GM19351 (cell line): ENCODE measurements around the gene PARVB.
"Not testable (repeated sequence)": the region's sequence is repeated elsewhere in the genome, so short reads cannot be mapped to it uniquely, and the experiment has no call there.

Source experiments
- ATAC-seq: cut with Tn5 transposase; IDR thresholded peaks from one replicate; pipeline ENCODE4 v1.9.1; 2021; ENCODE audit warnings: mild to moderate bottlenecking, moderate library complexity; ENCODE audit not compliant: unreplicated experiment

The PARVB gene

DNA sequence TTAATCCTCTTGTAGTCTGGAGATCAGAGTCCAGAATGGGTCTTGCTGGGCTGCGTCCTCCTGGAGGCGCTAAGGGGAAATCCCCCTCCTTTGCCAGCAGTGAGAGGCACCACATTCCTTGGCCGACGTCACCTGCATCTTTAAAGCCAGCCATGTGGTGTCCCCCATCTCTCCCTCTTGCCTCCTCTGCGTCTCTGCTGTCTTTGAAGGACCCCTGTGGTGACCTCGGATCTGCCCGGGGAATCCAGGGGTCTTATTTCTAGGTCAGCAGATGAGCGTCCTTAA lies 27.2 kb upstream of the PARVB start:
- no peak for ATAC-seq

- ATAC-seq: no peak
Measured at GRCh38 chr22:43998679-43999264, 25.3 kb upstream of the PARVB start.

GRCh38 chr22:43999378-43999777 lies 24.7 kb upstream of the PARVB start:
- no peak for ATAC-seq

DNA sequence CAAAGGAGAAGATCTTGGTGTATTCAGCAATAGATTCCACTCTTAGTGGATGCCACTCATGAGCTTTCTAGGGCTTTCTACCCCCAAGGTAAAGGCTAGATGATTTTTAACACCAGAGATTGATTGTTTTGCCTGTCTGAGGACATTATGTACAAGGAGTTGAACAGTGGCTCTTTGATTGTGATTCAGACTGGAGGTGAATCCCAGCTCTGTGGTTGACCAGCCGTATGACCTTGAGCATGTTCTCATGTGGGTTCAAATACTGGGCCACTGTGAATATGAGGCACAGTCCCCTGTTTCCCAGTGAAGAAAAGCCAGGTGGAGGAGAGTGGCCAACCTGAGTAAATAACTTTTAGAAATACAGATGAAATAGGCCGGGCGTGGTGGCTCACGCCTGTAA lies 24.0 kb upstream of the PARVB start:
- no peak for ATAC-seq

DNA sequence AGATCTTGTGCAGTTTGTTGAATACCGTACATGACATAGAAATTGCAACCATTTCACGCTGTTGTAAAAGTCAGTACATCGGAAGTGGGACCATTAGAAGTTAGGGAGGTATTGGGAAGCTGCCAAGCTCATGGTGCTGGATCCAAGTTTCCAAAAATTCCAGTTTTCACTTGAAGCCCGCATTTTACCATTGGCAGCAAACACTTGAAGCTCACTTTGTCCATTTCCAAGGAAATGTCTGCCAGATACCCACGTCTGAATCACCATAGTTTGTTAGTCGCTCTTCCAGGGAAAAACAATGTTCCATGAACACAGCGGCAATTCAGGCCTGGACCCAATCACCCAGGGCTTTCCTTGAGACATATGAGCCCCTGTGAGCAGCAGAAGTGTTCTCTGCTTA lies 22.6 kb upstream of the PARVB start:
- ATAC-seq: no peak

GRCh38 chr22:44002324-44002723 lies 21.8 kb upstream of the PARVB start:
- ATAC-seq: no peak

DNA sequence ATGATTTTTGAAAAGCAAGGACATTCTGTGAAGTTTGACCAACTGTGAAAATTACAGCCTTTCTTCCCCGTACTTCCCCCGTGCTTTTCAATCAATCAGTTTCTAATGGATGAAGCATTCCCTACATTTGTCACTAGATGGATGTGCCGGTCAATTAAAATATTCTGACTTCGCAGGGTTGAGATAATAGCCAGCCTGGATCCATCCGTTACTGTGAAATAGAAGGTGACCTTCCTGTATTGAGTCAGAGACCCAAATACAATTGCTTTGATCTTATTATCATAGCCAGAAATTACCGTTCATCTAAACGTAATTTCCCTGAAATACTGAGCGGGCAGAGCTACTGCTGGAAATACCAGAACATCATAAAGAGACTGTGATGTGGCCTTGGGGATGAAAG lies 21.1 kb upstream of the PARVB start:
- no peak for ATAC-seq

DNA sequence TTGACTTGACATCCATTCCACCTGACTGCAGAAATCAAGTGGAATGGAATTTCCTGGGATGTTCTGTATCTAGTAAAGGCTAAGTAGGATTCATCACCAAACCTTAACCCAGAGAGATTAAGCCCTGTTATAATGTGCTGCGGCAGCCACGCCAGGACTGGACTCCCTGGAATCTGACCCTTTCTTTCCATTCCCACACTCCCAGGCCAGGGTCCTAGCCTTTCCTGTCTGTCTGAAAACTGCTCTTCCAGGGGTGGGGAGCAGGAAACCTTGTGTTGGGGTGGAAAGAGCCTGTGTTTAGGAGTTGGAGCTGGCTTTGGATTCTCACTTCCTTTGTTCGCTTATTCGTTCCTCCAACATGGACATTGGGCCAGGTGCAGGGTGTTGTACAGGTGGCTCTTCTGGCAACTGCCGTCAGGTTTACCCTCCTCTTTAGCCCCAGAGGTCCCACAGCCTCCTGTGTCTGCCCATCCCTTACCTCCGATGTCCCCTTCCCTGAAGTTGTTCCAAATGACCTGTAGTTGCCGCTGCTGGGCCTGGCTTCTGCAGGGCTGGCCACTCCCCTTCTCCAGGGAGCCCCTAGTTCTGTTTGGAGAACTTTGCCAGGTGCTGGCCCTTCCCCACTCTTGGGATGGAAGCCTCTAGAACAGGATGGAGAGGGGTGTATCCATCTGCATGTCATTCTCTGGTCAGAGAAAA lies 20.5 kb upstream of the PARVB start:
- no peak for ATAC-seq

- no peak for ATAC-seq
Measured at GRCh38 chr22:44004104-44004460, 20.0 kb upstream of the PARVB start.

GRCh38 chr22:44005524-44005923 lies 18.6 kb upstream of the PARVB start:
- no peak for ATAC-seq

DNA sequence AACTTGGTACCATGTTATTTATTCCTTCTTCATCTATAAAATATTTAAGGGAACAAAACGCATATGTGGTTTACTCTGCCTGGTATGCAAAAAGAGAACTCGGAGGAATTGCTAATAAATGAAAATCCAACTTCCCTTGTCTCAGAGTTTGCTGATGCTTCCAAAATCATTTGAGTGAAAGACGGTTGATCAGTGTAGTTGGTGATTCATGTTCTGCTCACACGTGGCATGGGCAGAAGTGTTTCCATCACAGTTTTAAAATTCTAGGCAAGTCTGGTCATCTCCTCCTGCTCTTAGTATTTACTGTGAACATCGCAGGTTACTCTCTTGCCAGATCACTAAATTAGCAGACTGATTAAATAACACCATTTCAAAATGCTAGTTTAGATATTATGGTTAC lies 11.9 kb upstream of the PARVB start:
- ATAC-seq: no peak

GRCh38 chr22:44012591-44012990 lies 11.5 kb upstream of the PARVB start:
- no peak for ATAC-seq

- ATAC-seq: no peak
Measured at GRCh38 chr22:44014241-44014640, 9.9 kb upstream of the PARVB start.

GRCh38 chr22:44016586-44016985 lies 7.5 kb upstream of the PARVB start:
- ATAC-seq: not testable (repeated sequence)

GRCh38 chr22:44018594-44018993 lies 5.5 kb upstream of the PARVB start:
- ATAC-seq: no peak

DNA sequence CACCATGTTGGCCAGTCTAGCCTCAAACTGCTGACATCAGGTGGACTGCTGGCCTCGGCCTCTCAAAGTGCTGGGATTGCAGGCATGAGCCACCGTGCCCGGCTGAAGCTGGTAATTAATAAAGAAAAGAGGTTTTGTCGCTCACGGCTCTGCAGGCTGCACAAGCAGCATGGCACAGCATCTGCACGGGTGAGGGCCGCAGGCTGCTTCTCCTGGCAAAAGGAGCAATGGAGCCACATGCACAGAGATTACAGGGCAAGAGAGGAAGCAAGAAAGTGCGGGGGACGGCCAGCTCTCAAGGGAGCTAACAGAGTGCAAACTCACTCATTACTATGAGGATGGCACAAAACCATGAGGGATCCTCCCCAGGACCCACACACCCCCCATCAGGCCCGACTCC lies 4.7 kb upstream of the PARVB start:
- ATAC-seq: no peak

DNA sequence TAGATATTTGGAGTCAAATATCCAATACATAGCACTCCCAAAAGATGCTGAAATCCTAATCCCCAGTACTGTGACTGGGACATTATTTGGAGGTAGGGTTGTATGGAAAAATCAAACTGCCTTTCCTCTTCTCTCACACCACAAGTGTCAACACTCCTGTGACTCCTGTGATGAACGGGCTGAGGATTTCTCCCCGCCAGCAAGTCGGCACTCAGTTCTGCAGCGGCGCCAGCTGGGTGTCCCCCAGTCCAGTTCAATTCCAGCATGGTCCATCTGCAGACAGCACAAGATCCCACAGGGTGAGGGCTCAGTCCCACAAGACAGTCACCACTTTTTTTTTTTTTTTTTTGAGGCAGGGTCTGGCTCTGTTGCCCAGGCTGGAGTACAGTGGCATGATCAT lies 4.3 kb upstream of the PARVB start:
- no peak for ATAC-seq

DNA sequence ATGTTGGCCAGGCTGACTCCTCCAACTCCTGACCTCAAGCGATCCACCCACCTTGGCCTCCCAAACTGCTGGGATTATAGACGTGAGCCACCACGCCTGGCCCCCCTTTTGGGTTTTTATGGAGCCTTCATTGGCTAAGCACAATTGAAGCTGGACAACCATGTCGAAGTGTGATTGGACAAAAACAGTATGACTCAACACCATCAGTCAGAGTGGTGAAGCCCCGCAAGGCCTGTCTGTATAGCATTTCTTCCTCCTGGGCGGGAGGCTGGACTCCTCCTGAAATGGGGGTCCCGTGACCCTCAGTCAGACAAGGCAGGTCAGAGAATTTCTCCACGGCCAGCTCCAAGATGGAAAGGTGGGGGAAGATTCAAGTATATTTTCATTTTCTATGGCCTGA lies 3.1 kb upstream of the PARVB start:
- ATAC-seq: no peak

GRCh38 chr22:44023404-44024287 lies 456 bp upstream of the PARVB start:
- no peak for ATAC-seq

GRCh38 chr22:44025171-44026065 lies 1.3 kb downstream of the PARVB start:
- peak; percentile 67 for ATAC-seq

DNA sequence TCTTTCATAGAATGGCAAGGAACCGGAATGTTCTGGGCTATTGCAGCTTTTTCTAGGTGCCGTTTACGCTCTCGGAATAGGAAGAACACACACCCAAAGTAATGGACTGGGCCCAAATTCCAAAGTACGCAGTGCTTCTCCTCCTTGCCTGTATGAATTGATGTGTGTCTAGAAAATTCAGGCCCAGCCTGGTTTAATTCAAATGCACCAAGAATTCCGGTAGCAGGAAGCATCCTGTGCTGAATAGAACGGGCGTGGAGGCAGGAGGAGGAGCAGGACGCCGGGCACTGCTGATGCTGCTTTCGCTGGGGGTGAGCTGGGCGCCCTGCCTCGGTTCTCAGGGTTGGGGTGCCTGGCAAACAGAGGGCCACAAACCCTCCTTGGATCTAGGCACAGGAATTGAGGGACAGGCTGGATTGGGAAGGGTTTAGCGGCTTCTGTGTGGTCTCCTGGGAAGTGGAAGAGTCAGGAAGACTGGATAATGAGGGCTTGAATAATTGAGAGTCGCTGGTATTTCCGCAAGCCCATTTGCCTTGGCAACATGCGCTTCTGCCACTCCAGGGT lies 2.0 kb downstream of the PARVB start:
- no peak for ATAC-seq
